IMR-90 (cell line): ENCODE data around the gene TNNI3K. TPM values are rescaled to one million over a fixed set of nuclear protein-coding genes. Genes with fewer than 3 reads are reported as not detected.
A peak's percentile ranks its signal among the peaks of the same experiment; 100 is the strongest.

Source experiments
- ATAC-seq: fragments of 200-7000 bp; cut with Tn5 transposase; 2 replicates; pipeline ENCODE4 v1.9.1; 2020; ENCODE audit warnings: low read depth, mild to moderate bottlenecking, moderate library complexity
- BruUV-seq: library from RNA; stranded (reverse); fragments of 400-500 nt; replicated peaks from 2 replicates; lab custom pipeline; 2021; lab: Mats Ljungman, UMichigan
- CTCF ChIA-PET: fragments of 300-600 bp; formaldehyde crosslinking; extraction: SDS; loops from one replicate; lab custom pipeline; 2021; ENCODE audit warnings: antibody characterized with exemption; lab: Yijun Ruan, JAX
- POLR2A ChIA-PET: fragments of 300-600 bp; sonication (Branson Sonifier 250); formaldehyde crosslinking; loops from one replicate; lab custom pipeline; 2022; ENCODE audit warnings: antibody characterized with exemption; ENCODE audit not compliant: unreplicated experiment; lab: Charles Lee
- DNase-seq: peaks from one replicate; pipeline ENCODE4 v3.0.0; 2013
- H2AFZ ChIP-seq: replicated peaks from 2 replicates; pipeline ENCODE3; 2013; ENCODE audit warnings: low read length, mild to moderate bottlenecking; ENCODE audit not compliant: poor library complexity
- H2AK5ac ChIP-seq: 2 replicates; pipeline ENCODE4 v1.6.1; 2013; ENCODE audit warnings: low read depth, low read length, inconsistent platforms
- H2AK9ac ChIP-seq: replicated peaks from 2 replicates; pipeline ENCODE3; 2013; ENCODE audit warnings: mild to moderate bottlenecking, low read depth, low read length, moderate library complexity; ENCODE audit not compliant: poor library complexity
- H2BK120ac ChIP-seq: 2 replicates; pipeline ENCODE4 v1.6.1; 2013; ENCODE audit warnings: low read depth, low read length, inconsistent platforms
- H2BK15ac ChIP-seq: 3 replicates; pipeline ENCODE4 v1.6.1; 2013; ENCODE audit warnings: low read depth, low read length, inconsistent platforms
- H2BK20ac ChIP-seq: 2 replicates; pipeline ENCODE4 v1.6.1; 2013; ENCODE audit warnings: low read depth, mild to moderate bottlenecking, inconsistent platforms, low read length, moderate library complexity
- H2BK5ac ChIP-seq: 2 replicates; pipeline ENCODE4 v1.6.1; 2013; ENCODE audit warnings: mild to moderate bottlenecking, low read depth, low read length, inconsistent platforms; ENCODE audit not compliant: poor library complexity, severe bottlenecking
- H3K14ac ChIP-seq: replicated peaks from 2 replicates; pipeline ENCODE4 v1.6.1; 2013; ENCODE audit warnings: low read depth, low read length, inconsistent platforms
- H3K18ac ChIP-seq: 2 replicates; pipeline ENCODE4 v1.6.1; 2013; ENCODE audit warnings: low read depth, low read length, control low read depth
- H3K23ac ChIP-seq: 2 replicates; pipeline ENCODE4 v1.6.1; 2013; ENCODE audit warnings: low read depth, low read length, inconsistent platforms
- H3K27ac ChIP-seq: 2 replicates; pipeline ENCODE4 v1.5.1; 2013; ENCODE audit warnings: mild to moderate bottlenecking, control low read depth, low read length; ENCODE audit not compliant: insufficient read depth
- H3K27me3 ChIP-seq: 2 replicates; pipeline ENCODE4 v1.6.1; 2013; ENCODE audit warnings: low read length; ENCODE audit not compliant: control insufficient read depth, insufficient read depth
- H3K36me3 ChIP-seq: 2 replicates; pipeline ENCODE4 v1.6.1; 2013; ENCODE audit warnings: low read length, mixed read lengths; ENCODE audit not compliant: control insufficient read depth, insufficient read depth
- H3K4ac ChIP-seq: 2 replicates; pipeline ENCODE4 v1.6.1; 2013; ENCODE audit warnings: low read depth, low read length, inconsistent platforms
- H3K4me1 ChIP-seq: 2 replicates; pipeline ENCODE4 v1.6.1; 2013; ENCODE audit warnings: low read length, mixed read lengths; ENCODE audit not compliant: control insufficient read depth, insufficient read depth
- H3K4me2 ChIP-seq: 2 replicates; pipeline ENCODE4 v1.6.1; 2013; ENCODE audit warnings: low read depth, mild to moderate bottlenecking, control low read depth, low read length, moderate library complexity
- H3K4me3 ChIP-seq: 2 replicates; pipeline ENCODE4 v1.5.1; 2013; ENCODE audit warnings: low read depth, mild to moderate bottlenecking, control low read depth, low read length, moderate library complexity; ENCODE audit not compliant: insufficient read depth
- H3K56ac ChIP-seq: 2 replicates; pipeline ENCODE4 v1.6.1; 2013; ENCODE audit warnings: low read length, inconsistent platforms; ENCODE audit not compliant: insufficient read depth; ENCODE audit errors: extremely low read depth
- H3K79me1 ChIP-seq, 2 experiments: 2 replicates each; pipeline ENCODE4 v1.6.1; 2013; ENCODE audit warnings: low read length in 2 of 2, inconsistent platforms in 1 of 2, low read depth in 1 of 2
- H3K9ac ChIP-seq: 2 replicates; pipeline ENCODE4 v1.6.1; 2013; ENCODE audit warnings: low read depth, low read length, control low read depth
- H3K9me1 ChIP-seq: 2 replicates; pipeline ENCODE4 v1.6.1; 2013; ENCODE audit warnings: low read length, inconsistent platforms; ENCODE audit not compliant: insufficient read depth
- H3K9me3 ChIP-seq: 2 replicates; pipeline ENCODE4 v1.6.1; 2013; ENCODE audit warnings: low read length; ENCODE audit not compliant: control insufficient read depth, insufficient read depth
- H4K20me1 ChIP-seq: 2 replicates; pipeline ENCODE4 v1.6.1; 2013; ENCODE audit warnings: low read length, inconsistent platforms; ENCODE audit not compliant: insufficient read depth
- H4K5ac ChIP-seq: 2 replicates; pipeline ENCODE4 v1.6.1; 2013; ENCODE audit warnings: mild to moderate bottlenecking, low read depth, low read length, control low read depth
- H4K8ac ChIP-seq, 2 experiments: 2 replicates each; pipeline ENCODE4 v1.6.1; 2013; ENCODE audit warnings: low read depth in 2 of 2, low read length in 2 of 2, control low read depth in 1 of 2, inconsistent platforms in 1 of 2
- H4K91ac ChIP-seq: 2 replicates; pipeline ENCODE4 v1.6.1; 2013; ENCODE audit warnings: low read depth, low read length, inconsistent platforms; ENCODE audit not compliant: insufficient read depth
- BHLHE40 ChIP-seq: fragments of 150-350 bp; IDR thresholded peaks from 2 replicates; pipeline ENCODE4 v1.6.1; 2016; ENCODE audit warnings: mild to moderate bottlenecking, low read depth, low read length
- CEBPB ChIP-seq: IDR thresholded peaks from 2 replicates; pipeline ENCODE4 v1.6.1; 2012; ENCODE audit warnings: low read depth, low read length, improper control_type of control experiment
- CHD1 ChIP-seq: IDR thresholded peaks from 2 replicates; pipeline ENCODE4 v1.6.1; 2012; ENCODE audit warnings: low read depth, low read length, improper control_type of control experiment
- CTCF ChIP-seq: conservative IDR thresholded peaks from 2 replicates; pipeline ENCODE4 v1.5.1; 2012; ENCODE audit warnings: mild to moderate bottlenecking, low read depth, low read length, improper control_type of control experiment
- ELK1 ChIP-seq: fragments of 150-350 bp; IDR thresholded peaks from 2 replicates; pipeline ENCODE4 v1.6.1; 2016; ENCODE audit warnings: low read depth, mild to moderate bottlenecking, low read length, moderate library complexity, borderline replicate concordance
- FOS ChIP-seq: fragments of 150-350 bp; IDR thresholded peaks from 2 replicates; pipeline ENCODE4 v1.6.1; 2016; ENCODE audit warnings: low read depth, low read length
- MAFK ChIP-seq: IDR thresholded peaks from 2 replicates; pipeline ENCODE4 v1.6.1; 2012; ENCODE audit warnings: low read depth, low read length, improper control_type of control experiment
- MAZ ChIP-seq: IDR thresholded peaks from 2 replicates; pipeline ENCODE4 v1.6.1; 2012; ENCODE audit warnings: low read depth, mild to moderate bottlenecking, low read length, improper control_type of control experiment, moderate library complexity, borderline replicate concordance
- MXI1 ChIP-seq: IDR thresholded peaks from 2 replicates; pipeline ENCODE4 v1.6.1; 2012; ENCODE audit warnings: low read depth, mild to moderate bottlenecking, low read length, moderate library complexity, borderline replicate concordance
- NFE2L2 ChIP-seq: fragments of 150-350 bp; IDR thresholded peaks from 2 replicates; pipeline ENCODE4 v1.6.1; 2016; ENCODE audit warnings: low read depth, mild to moderate bottlenecking, low read length
- POLR2A ChIP-seq: IDR thresholded peaks from 2 replicates; pipeline ENCODE4 v1.6.1; 2012; ENCODE audit warnings: mild to moderate bottlenecking, low read depth, low read length
- RAD21 ChIP-seq: IDR thresholded peaks from 2 replicates; pipeline ENCODE4 v1.6.1; 2012; ENCODE audit warnings: low read length, improper control_type of control experiment
- RCOR1 ChIP-seq: IDR thresholded peaks from 2 replicates; pipeline ENCODE4 v1.6.1; 2012; ENCODE audit warnings: mild to moderate bottlenecking, low read length, improper control_type of control experiment; ENCODE audit not compliant: insufficient replicate concordance
- RFX5 ChIP-seq: IDR thresholded peaks from 2 replicates; pipeline ENCODE4 v1.8.0; 2012; ENCODE audit warnings: low read depth, mild to moderate bottlenecking, low read length, moderate library complexity
- SMC3 ChIP-seq: fragments of 150-350 bp; IDR thresholded peaks from 2 replicates; pipeline ENCODE4 v1.6.1; 2016; ENCODE audit warnings: low read depth, mild to moderate bottlenecking, antibody characterized with exemption, low read length, moderate library complexity
- WGBS, 2 experiments: methylation state at CpG; one replicate each; pipeline versions ENCODE4 v1.1.5 to v1.1.7; 2013; ENCODE audit warnings: missing lambda C conversion rate in 2 of 2; ENCODE audit not compliant: insufficient read length in 1 of 2; ENCODE audit errors: extremely low coverage in 2 of 2; 5-methylcytosine and 5-hydroxymethylcytosine counted together
- dilution Hi-C: fragments of 300-500 bp; cut with HindIII; formaldehyde crosslinking; loops from one replicate; pipeline ENCODE4 v1.14.3; 2018; ENCODE audit warnings: low sequenced_read_pairs; ENCODE audit not compliant: unreplicated experiment
- in situ Hi-C: fragments of 300-500 bp; cut with MboI; formaldehyde crosslinking; loops from 3 replicates; pipeline ENCODE4 v1.14.3; 2019; ENCODE audit warnings: low sequenced_read_pairs, inconsistent platforms, mixed read lengths
- intact Hi-C: fragments of 100-400 bp; cut with micrococcal nuclease; formaldehyde crosslinking; loops from 2 replicates; pipeline ENCODE4 v1.10.0; 2022
- polyA plus RNA-seq, 3 experiments: library from polyadenylated mRNA; depleted of rRNA; stranded (reverse); fragments of >200 nt; gene quantifications; 2 replicates each; pipeline ENCODE4 v1.2.3, GENCODE V29; 2012; ENCODE audit warnings: low replicate concordance in 1 of 3
- total RNA-seq: library from RNA; depleted of rRNA; stranded (reverse); fragments of >200 nt; gene quantifications from 2 replicates; pipeline ENCODE4 v1.2.3, GENCODE V29; 2012
- TF ChIP-seq, protein P1 (sequence below): fragments of 150-350 bp; IDR thresholded peaks from 2 replicates; pipeline ENCODE4 v1.6.1; 2017; ENCODE audit warnings: mild to moderate bottlenecking, antibody characterized with exemption, low read length, low read depth

TNNI3K gene
- total and polyA plus RNA-seq, 2 of the 4 experiments (the other 2 are of a cell fraction): 0.90 to 1.3 TPM

DNA sequence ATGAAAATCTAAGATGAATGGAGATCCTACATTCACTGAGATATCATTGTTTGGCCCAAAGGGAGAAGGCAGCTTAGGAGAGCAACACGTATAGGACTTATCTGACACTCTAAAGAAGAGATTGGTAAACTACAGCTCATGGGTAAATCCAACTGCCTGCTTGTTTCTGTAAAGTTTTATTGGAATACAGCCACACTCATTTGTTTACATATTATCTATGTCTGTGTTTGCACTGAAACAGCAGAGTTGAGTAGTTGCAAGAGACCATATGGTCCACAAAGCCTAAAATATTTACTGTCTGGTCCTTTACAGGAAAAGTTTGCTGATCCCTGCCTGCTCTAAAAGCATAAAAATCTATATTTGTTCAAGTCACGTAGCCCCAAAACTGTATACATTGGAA lies 291.5 kb downstream of the TNNI3K start:
- Histone ChIP-seq H4K20me1 (no peaks in the 10 kb centered on the region), H3K4me2 (no peak overlapping the region), H3K4me1 (no peaks in the 10 kb centered on the region), H2BK20ac (no peak overlapping the region), H2AFZ (no peak overlapping the region), H3K14ac (no peak overlapping the region), H4K91ac (no peak overlapping the region), H2BK5ac (no peak overlapping the region), H3K23ac (no peak overlapping the region), H3K18ac (no peak overlapping the region), H3K9me3 (no peaks in the 10 kb centered on the region; the same call in 1 of the 2 replicates), H3K36me3 (no peaks in the 10 kb centered on the region), H3K4ac (no peak overlapping the region), H2BK15ac (no peak overlapping the region), H3K27ac (no peak overlapping the region), H2AK5ac (no peak overlapping the region), H4K8ac (no peak overlapping the region), H2BK120ac (no peak overlapping the region), H3K56ac (no peak overlapping the region), H3K27me3 (no peaks in the 10 kb centered on the region), H3K79me1 (no peaks in the 10 kb centered on the region), H3K4me3 (no peak overlapping the region), H4K5ac (no peak overlapping the region), H3K9ac (no peak overlapping the region), H2AK9ac (no peak overlapping the region), H3K9me1 (no peaks in the 10 kb centered on the region)
- ChIA-PET POLR2A (no interaction called here), CTCF (no interaction called here)
- in situ Hi-C loops: no loop called here
- dilution Hi-C loops: no loop called here
- ATAC-seq: peak; percentile 32; the same call in 1 of the 2 replicates
- TF ChIP-seq CEBPB (no peak), FOS (no peak), SMC3 (no peak), POLR2A (no peak), CHD1 (no peak), MAFK (no peak), NFE2L2 (no peak), RFX5 (no peak), RCOR1 (no peak), MXI1 (no peak), ELK1 (no peak), MAZ (no peak), BHLHE40 (no peak), RAD21 (no peak), CTCF (no peak)
- TF ChIP-seq, protein P1, sequence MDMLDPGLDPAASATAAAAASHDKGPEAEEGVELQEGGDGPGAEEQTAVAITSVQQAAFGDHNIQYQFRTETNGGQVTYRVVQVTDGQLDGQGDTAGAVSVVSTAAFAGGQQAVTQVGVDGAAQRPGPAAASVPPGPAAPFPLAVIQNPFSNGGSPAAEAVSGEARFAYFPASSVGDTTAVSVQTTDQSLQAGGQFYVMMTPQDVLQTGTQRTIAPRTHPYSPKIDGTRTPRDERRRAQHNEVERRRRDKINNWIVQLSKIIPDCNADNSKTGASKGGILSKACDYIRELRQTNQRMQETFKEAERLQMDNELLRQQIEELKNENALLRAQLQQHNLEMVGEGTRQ: no peak
- DNase-seq: no peak
- BruUV-seq: no TSS peak
- intact Hi-C loops: no loop called here
- no CpG with 5 or more reads among the region's 2 CpGs for WGBS, 2 experiments
